Epithelial cell of esophagus (primary cell): ENCODE measurements around the gene TP63.

Source experiments
- DNase-seq: peaks from one replicate; pipeline ENCODE4 v3.0.0; 2010; ENCODE audit warnings: low read depth
- H3K4me3 ChIP-seq: 2 replicates; pipeline ENCODE4 v1.5.1; 2011; ENCODE audit warnings: mild to moderate bottlenecking, low read length, control low read depth
- CTCF ChIP-seq: IDR thresholded peaks from 2 replicates; pipeline ENCODE4 v1.5.1; 2011; ENCODE audit warnings: low read depth, mild to moderate bottlenecking, low read length, control low read depth, inconsistent platforms; ENCODE audit not compliant: insufficient read depth; ENCODE audit errors: missing control alignments

The TP63 gene

GRCh38 chr3:189883113-189883753 lies 252.0 kb downstream of the TP63 start:
- H3K4me3 ChIP-seq: no peak overlapping the region
- no peak for TF ChIP-seq CTCF
- DNase-seq: no peak

- no peak for TF ChIP-seq CTCF
- H3K4me3 ChIP-seq: no peak overlapping the region
- no peak for DNase-seq
Observed at GRCh38 chr3:189890496-189890895, 259.3 kb downstream of the TP63 start.

GRCh38 chr3:189896533-189896932 lies 265.3 kb downstream of the TP63 start:
- TF ChIP-seq CTCF: no peak
- DNase-seq: peak; percentile 48
- H3K4me3 ChIP-seq: no peak overlapping the region

- no peak for TF ChIP-seq CTCF
- peak; percentile 28 for DNase-seq
- H3K4me3 ChIP-seq: no peak overlapping the region
Observed at GRCh38 chr3:189897406-189897805, 266.2 kb downstream of the TP63 start.

- DNase-seq: peak; percentile 69
Observed at GRCh38 chr3:189898559-189899153, 267.5 kb downstream of the TP63 start.

GRCh38 chr3:189899186-189899585 lies 268.0 kb downstream of the TP63 start:
- H3K4me3 ChIP-seq: no peak overlapping the region
- TF ChIP-seq CTCF: no peak
- DNase-seq: peak; percentile 52

More at GRCh38 chr3:189898559-189899153, 267.5 kb downstream of the TP63 start:
- TF ChIP-seq CTCF: no peak
- no peak overlapping the region for H3K4me3 ChIP-seq

- no peak for TF ChIP-seq CTCF
- no peak overlapping the region for H3K4me3 ChIP-seq
- peak; percentile 88 for DNase-seq
Observed at GRCh38 chr3:189900578-189900977, 269.4 kb downstream of the TP63 start.
